Stimulated activated CD8-positive, alpha-beta memory T cell treated with anti-CD3 and anti-CD28 coated beads, Interleukin-12 subunit alpha, Interleukin-12 subunit beta, amount 100 ng/mL, for 4 hours (primary cell): ENCODE measurements around the gene TRAPPC3L.

Source experiments
- DNase-seq: peaks from one replicate; pipeline ENCODE4 v3.0.0-alpha.2; 2020; ENCODE audit warnings: low read depth

TRAPPC3L gene

GRCh38 chr6:116557893-116558292 is 12.4 kb upstream of the TRAPPC3L start:
- no peak for DNase-seq

- DNase-seq: no peak
Observed at GRCh38 chr6:116556814-116557415, 11.4 kb upstream of the TRAPPC3L start.

- no peak for DNase-seq
Observed at GRCh38 chr6:116556065-116556464, 10.6 kb upstream of the TRAPPC3L start.

GRCh38 chr6:116553451-116553850 is 8.0 kb upstream of the TRAPPC3L start, which contains the start of gene CALHM4:
CALHM4 (plus strand) TSS chr6:116553751; CDS start chr6:116553794, 43 bp downstream.
- no peak for DNase-seq

- no peak for DNase-seq
Observed at GRCh38 chr6:116550796-116551195, 5.3 kb upstream of the TRAPPC3L start.

- DNase-seq: no peak
Observed at GRCh38 chr6:116547358-116547757, 1.9 kb upstream of the TRAPPC3L start.

GRCh38 chr6:116543149-116543548 is 2.3 kb downstream of the TRAPPC3L start:
- no peak for DNase-seq

- no peak for DNase-seq
Observed at GRCh38 chr6:116542426-116542825, 3.1 kb downstream of the TRAPPC3L start.

- DNase-seq: no peak
Observed at GRCh38 chr6:116536216-116536621, 9.3 kb downstream of the TRAPPC3L start.

GRCh38 chr6:116535109-116535508 is 10.4 kb downstream of the TRAPPC3L start:
- no peak for DNase-seq

- DNase-seq: no peak
Observed at GRCh38 chr6:116533233-116533957, 12.1 kb downstream of the TRAPPC3L start.

GRCh38 chr6:116531675-116532570 is 13.6 kb downstream of the TRAPPC3L start:
- DNase-seq: no peak

- no peak for DNase-seq
Observed at GRCh38 chr6:116530436-116530835, 15.0 kb downstream of the TRAPPC3L start.

- DNase-seq: no peak
Observed at GRCh38 chr6:116529466-116530290, 15.8 kb downstream of the TRAPPC3L start.

- DNase-seq: no peak
Observed at GRCh38 chr6:116528780-116529179, 16.7 kb downstream of the TRAPPC3L start.

GRCh38 chr6:116528133-116528532 is 17.4 kb downstream of the TRAPPC3L start:
- no peak for DNase-seq

GRCh38 chr6:116524236-116524635 is 21.2 kb downstream of the TRAPPC3L start:
- no peak for DNase-seq

- DNase-seq: no peak
Observed at GRCh38 chr6:116522896-116523295, 22.6 kb downstream of the TRAPPC3L start.

- DNase-seq: no peak
Observed at GRCh38 chr6:116518621-116519368, 26.7 kb downstream of the TRAPPC3L start.

- DNase-seq: no peak
Observed at GRCh38 chr6:116515141-116515540, 30.3 kb downstream of the TRAPPC3L start.

GRCh38 chr6:116514111-116514510 is 31.4 kb downstream of the TRAPPC3L start:
- no peak for DNase-seq
